ENCODE data around the gene C14orf180. TPM values are rescaled to one million over a fixed set of nuclear protein-coding genes. Genes with fewer than 3 reads are reported as not detected.

C14orf180 gene
- not detected in 2 replicates for total RNA-seq

DNA sequence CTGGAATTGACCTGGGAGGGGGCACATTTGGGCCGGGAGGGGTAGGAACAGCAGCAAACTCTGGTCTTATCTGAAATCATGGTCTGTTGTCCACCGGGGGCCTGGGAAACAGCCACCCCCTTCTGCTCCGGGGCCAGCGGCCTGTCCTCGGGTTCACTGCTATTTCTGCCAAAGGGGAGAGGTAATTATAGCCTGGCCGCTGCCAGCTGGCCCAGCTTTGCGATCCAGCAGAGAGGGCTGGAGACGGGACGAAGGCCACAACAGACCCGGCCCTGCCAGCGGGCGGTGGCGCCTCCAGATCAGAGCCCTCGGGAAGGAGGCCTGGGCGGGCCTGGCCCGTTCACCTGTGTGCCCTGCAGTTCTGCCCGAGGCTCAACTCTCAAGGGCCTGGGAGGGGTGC, at the start of gene C14orf180:
Gene C14orf180 (plus strand): TSS at position 258 of the 400 bp plus-strand sequence. CDS start 6,667 bp downstream, outside the sequence.

DNA sequence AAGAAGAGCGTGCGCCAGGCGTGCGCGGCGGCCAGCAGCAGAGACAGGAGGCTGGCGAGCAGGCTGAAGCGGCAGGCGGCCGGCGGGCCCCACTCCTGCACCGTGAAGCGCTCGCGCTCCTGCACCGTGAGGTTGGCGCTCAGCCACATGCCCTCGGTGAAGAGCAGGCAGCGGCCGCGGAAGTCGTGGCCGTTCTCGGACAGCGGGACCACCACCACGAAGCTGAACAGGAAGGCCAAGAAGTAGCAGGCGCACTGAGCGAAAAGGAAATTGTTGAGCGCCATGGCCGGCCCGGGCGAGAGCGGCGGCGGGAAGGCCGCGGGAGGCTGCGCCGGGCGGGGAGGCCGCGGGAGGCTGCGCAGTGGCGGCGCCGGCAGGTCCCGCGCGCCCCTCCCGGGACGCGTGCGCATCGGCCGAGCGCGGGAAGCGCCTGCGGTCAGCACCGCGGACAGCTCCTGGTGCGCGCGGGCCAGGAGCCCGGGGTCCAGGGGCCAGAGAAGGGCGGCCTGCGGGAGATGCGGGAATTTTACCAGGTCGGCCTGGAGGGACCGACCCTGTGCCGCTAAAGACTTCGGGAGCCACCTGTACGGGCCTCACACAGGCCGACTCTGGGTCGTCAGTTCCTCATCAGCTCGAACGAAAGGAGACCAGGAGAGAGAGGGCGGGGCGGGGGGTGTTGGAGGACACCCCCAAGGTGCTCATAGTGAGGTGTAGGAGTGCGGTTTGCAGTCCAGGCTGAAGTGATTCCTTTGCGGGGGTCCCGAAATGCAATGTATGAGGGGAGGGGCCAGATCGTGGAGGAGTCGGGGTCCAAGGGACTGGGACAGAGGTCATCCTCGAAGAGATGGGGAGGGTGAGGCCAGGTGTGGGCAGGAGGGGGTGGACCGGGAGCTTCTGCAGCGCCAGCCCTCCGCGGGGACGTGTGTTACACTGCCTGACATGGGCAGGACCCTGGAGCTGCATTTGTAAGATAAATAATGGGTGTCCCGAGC, 25.2 kb downstream of the C14orf180 start, which contains the start of gene TMEM179:
Gene TMEM179 (minus strand): TSS at position 315 of the 992 bp plus-strand sequence. CDS start 31 bp downstream, at position 284.

Other genes starting within 250 kb of the C14orf180 start
- gene TMEM179, start 25.0 kb downstream of the C14orf180 start, total RNA-seq, result 0.07 TPM in 1 of 2 replicates, not detected in the other
- gene INF2, start 109.9 kb downstream of the C14orf180 start, total RNA-seq, result 82.4 and 103 TPM in 2 replicates
- gene ADSS1, start 144.5 kb downstream of the C14orf180 start, total RNA-seq, result 13.0 and 16.3 TPM in 2 replicates
- 35.9 and 47.0 TPM in 2 replicates for gene SIVA1, start 173.4 kb downstream of the C14orf180 start, total RNA-seq
- 239 and 285 TPM in 2 replicates for gene AKT1, start 216.0 kb downstream of the C14orf180 start, total RNA-seq
- 2.7 and 5.8 TPM in 2 replicates for gene ZBTB42, start 221.3 kb downstream of the C14orf180 start, total RNA-seq